ENCODE measurements around the gene PRAC2.
A peak's percentile ranks its signal among the peaks of the same experiment; 100 is the strongest.
"Not testable (repeated sequence)": the region's sequence is repeated elsewhere in the genome, so short reads cannot be mapped to it uniquely, and the experiment has no call there.

Gene PRAC2

GRCh38 chr17:48722915-48723422, at the start of gene PRAC2:
PRAC2 (plus strand) TSS chr17:48723185; CDS start chr17:48724411, 1,226 bp downstream.
- DNase-seq (ENCODE audit: low spot score) = no peak

- no peak for DNase-seq (ENCODE audit: low spot score)
Measured at GRCh38 chr17:48676963-48677558, 45.9 kb upstream of the PRAC2 start.

DNA sequence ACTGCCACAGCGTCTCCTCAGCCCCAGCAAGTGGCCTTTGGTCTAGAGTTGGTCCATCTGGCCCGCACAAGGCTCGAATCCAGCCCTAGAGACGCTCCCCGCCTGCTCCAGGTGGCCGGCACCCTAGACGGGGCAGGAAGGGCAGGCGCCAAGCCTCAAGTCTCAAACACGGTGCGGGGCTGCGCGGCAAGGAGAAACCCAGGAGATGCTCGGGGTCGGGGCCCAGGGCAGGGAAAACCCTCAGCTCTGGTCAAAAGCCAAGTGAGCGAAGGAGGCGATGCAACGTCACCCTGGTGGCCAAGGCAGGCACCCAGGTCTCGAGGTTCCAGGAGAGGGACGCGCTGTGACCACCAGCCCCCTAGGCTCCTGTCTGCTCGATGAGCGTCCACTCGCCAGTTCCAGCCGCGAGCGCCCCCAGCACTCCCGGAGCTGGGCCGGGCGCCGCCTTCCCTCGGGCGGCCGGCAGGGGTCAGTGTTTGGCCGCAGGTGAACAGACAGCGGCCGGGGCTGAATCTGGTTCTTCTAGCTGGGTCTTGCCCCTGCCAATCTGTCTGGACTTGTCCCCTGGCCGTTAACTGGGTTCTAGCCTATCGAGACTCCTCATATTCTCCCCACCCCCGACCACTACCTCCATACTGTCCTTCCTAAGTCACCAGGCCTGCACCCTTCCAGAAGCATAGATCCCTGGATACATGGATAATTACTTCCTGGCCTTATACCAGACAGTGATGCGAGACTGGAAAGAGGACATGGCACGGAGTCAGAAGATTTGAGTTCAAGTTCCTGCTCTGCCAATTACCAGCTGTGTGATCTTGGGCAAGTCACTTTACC, 44.6 kb upstream of the PRAC2 start:
- DNase-seq (ENCODE audit: low spot score) = peak; percentile 93

DNA sequence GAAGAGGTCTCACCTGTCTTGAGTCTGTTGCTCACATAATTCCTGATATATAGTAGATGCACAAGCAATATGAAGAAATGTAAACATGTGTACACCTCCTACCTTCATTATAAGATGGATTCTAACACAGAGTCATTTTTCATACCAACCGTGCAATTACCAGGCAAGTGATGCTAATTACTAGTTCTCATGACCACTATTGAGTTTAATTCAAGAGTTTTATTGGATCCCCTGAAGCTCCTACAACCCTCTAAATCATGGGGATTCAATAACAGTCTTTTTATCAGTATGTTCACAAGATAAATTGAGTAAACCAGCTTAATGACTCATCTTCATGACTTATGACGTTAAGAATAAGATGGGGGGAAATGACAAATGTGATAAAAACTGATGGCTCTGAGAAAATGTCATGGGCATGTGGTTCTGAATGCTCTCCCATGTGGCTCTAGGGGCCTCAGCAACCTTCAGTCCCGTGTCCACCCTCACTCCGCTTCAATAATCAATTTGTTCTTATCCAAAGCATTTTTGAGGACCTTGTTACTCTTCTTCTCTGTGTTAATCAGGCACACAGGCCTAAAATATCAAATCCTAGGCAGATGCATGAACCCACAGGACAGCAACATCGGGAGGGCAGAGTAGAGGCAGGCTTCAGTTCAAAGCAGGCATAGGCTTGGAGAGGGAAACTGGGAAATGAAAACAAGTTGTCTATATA, 43.4 kb upstream of the PRAC2 start:
- DNase-seq (ENCODE audit: low spot score) = no peak

- DNase-seq (ENCODE audit: low spot score) = no peak
Measured at GRCh38 chr17:48681609-48682008, 41.4 kb upstream of the PRAC2 start.

DNA sequence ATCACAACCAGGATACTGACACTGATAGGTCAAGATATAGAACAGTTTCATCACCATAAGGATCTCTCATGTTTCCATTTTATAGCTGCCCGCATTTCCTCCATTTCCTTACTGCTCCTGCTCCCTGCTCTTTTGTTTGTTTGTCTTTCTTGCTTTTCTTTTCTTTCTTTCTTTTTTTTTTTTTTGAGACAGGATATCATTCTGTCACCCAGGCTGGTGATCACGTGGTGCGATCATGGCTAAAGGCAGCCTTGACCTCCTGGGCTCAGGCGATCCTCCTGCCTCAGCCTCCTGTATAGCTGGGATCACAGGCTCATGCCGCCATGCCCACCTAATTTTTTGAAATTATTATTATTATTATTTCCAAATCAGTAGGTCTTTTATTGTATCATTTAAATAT, 32.3 kb upstream of the PRAC2 start:
- no peak for DNase-seq (ENCODE audit: low spot score)

- DNase-seq (ENCODE audit: low spot score) = no peak
Measured at GRCh38 chr17:48692049-48692448, 30.9 kb upstream of the PRAC2 start.

DNA sequence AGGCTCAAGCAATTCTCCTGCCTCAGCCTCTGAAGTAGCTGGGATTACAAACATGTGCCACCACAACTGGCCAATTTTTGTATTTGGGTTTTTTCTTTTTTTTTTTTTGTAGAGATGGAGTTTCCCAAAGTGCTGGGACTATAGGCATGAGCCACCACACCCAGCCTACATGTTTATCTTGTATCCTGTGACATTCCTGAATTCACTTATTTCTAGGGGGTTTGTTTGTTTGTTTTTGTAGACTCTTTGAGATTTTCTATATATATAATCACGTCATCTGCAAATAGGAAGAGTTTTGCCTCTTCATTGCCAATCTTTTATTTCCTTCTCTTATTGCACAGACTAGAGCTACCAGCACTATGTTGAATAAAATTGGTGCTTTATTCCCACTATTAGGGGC, 29.8 kb upstream of the PRAC2 start:
- no peak for DNase-seq (ENCODE audit: low spot score)

GRCh38 chr17:48701864-48702532, 21.0 kb upstream of the PRAC2 start:
- DNase-seq (ENCODE audit: low spot score) = no peak

- no peak for DNase-seq (ENCODE audit: low spot score)
Measured at GRCh38 chr17:48704361-48705248, 18.4 kb upstream of the PRAC2 start.

GRCh38 chr17:48711128-48711527, 11.9 kb upstream of the PRAC2 start:
- DNase-seq (ENCODE audit: low spot score) = peak; percentile 6

DNA sequence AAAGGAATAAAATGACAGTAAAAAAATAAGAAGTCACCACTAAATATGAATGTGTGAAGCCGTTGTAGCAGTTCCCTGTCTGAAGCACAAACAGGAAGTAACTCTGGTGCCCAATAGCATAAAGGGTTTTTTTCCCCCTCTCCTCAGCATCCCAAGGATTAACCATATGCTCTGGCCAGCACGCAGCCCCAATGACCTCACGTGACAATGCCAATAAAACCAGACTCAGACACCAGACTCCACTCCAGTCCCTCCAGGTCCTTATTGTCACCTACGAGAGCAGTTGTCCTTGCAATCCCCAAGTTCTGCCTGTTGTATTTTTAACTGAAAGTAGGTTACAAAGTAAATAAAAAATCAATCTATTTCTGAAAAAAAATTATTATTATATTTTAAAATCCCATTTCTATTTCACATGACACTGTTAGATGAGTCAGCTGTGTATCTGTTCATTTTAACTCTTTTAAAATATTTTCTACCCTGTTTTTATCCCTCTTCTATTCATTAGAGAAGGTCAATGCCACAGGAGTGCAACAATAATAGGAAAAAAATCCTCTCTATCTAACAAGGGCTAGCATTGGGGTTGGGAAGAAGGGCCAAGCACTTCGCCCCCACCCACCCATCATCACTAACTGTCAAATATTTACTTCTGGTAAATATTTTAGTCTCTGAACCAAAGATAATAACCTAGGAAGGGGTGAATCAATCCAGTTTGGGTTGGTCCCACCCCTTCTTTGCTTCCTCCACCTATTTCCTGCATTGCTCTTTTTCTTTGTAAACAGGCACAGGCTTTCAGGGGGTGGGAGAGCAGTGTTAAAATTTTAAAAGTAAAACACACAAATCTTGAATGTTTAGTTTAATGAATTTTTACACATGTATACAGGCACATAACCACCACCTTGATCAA, 7.2 kb upstream of the PRAC2 start:
- DNase-seq (ENCODE audit: low spot score) = no peak

- DNase-seq (ENCODE audit: low spot score) = not testable (repeated sequence)
Measured at GRCh38 chr17:48716549-48716948, 6.4 kb upstream of the PRAC2 start.

DNA sequence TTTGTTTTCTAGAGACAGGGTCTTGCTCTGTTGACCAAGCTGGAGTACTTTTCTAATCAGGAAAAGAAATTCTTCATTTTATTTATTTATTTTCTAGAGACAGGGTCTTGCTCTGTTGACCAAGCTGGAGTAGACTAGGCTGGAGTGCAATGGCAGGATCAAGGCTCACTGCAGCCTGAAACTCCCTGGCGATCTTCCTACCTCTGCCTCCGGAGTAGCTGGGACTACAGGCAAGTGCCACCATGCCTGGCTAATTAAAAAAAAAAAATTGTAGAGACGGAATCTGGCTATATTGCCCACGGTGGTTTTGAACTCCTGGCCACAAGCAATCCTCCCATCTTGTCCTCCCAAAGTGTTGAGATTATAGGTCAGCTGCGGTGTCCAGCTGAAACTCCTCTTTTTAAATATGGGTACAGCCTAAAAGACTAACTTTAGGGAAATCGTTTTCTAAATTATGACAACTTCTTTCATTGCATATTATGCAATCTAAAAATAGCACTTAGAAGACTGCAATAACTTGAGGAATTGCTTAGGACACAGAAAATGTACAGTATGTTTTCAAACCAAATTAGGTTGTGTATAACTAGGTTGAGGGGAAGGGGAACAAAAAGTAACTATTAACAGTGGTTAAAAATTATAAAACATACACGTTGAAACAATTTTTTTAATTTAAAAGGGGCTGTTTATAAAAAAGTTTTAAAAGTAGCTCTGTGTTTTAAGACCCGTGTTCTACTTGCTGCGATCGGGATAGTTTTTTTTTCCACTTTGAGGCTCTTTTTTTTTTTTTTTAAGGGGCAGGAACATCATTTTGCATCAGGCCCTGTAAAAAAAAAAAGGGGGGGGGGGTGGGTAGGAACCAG, 5.4 kb upstream of the PRAC2 start:
- no peak for DNase-seq (ENCODE audit: low spot score)

GRCh38 chr17:48718227-48718760, 4.7 kb upstream of the PRAC2 start:
- DNase-seq (ENCODE audit: low spot score) = no peak

- DNase-seq (ENCODE audit: low spot score) = peak; percentile 35
Measured at GRCh38 chr17:48718761-48719641, 4.0 kb upstream of the PRAC2 start.

- DNase-seq (ENCODE audit: low spot score) = peak; percentile 77
Measured at GRCh38 chr17:48719642-48720265, 3.2 kb upstream of the PRAC2 start.
